OCI-LY3 (cell line): ENCODE results near the gene NPFF.

Experiments used
- EZH2phosphoT487 ChIP-seq: fragments of 200-600 bp; shearing (Covaris generic); IDR thresholded peaks from 2 replicates; pipeline ENCODE4 v1.6.1; 2018; ENCODE audit warnings: antibody characterized with exemption, mixed run types, low read depth
- TF ChIP-seq, protein P1 (sequence below): fragments of 200-600, 300-600 bp; sonication (generic); IDR thresholded peaks from 2 replicates; pipeline ENCODE4 v1.5.1; 2014; ENCODE audit warnings: antibody characterized with exemption, low read length, low read depth

DNA sequence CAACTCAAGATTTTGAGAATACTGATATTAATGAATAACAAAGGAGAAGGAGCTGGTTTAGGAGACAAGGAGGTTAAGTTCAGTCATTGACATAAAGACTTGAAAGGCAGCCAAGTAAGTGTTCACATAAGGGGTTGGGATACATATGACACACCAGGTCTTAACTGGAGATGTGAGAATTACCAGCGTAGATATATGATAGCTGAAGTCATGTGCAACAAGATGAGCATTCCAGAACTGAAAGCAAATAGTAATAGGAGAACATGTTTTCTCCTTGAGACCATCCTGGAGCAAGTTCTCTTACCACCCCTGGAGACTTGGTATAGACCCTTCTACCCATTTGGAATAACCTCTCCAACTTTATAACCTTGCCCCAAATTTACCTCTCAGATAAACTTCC lies 43.3 kb upstream of the NPFF start:
- TF ChIP-seq, protein P1, sequence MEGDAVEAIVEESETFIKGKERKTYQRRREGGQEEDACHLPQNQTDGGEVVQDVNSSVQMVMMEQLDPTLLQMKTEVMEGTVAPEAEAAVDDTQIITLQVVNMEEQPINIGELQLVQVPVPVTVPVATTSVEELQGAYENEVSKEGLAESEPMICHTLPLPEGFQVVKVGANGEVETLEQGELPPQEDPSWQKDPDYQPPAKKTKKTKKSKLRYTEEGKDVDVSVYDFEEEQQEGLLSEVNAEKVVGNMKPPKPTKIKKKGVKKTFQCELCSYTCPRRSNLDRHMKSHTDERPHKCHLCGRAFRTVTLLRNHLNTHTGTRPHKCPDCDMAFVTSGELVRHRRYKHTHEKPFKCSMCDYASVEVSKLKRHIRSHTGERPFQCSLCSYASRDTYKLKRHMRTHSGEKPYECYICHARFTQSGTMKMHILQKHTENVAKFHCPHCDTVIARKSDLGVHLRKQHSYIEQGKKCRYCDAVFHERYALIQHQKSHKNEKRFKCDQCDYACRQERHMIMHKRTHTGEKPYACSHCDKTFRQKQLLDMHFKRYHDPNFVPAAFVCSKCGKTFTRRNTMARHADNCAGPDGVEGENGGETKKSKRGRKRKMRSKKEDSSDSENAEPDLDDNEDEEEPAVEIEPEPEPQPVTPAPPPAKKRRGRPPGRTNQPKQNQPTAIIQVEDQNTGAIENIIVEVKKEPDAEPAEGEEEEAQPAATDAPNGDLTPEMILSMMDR, result no peak
- no peak for TF ChIP-seq EZH2phosphoT487
